Activated CD8-positive, alpha-beta T cell treated with anti-CD3 and anti-CD28 coated beads for 36 hours (primary cell): ENCODE data around the gene CNN2. TPM values are rescaled to one million over a fixed set of nuclear protein-coding genes. Genes with fewer than 3 reads are reported as not detected.

Experiments
- ATAC-seq: fragments of 200-7000 bp; cut with Tn5 transposase; one replicate; pipeline ENCODE4 v1.10.0; 2021; ENCODE audit warnings: mild to moderate bottlenecking, moderate library complexity
- CTCF ChIA-PET: fragments of 350-600 bp; sonication (Branson Sonifier 250); formaldehyde crosslinking; loops from one replicate; lab custom pipeline; 2021; ENCODE audit warnings: antibody characterized with exemption; lab: Charles Lee
- POLR2A ChIA-PET: fragments of 350-600 bp; sonication (Branson Sonifier 250); formaldehyde crosslinking; loops from one replicate; lab custom pipeline; 2021; ENCODE audit warnings: antibody characterized with exemption; lab: Charles Lee
- DNase-seq: peaks from one replicate; pipeline ENCODE4 v3.0.0-alpha.2; 2020
- H3K27ac Mint-ChIP-seq: one replicate; pipeline ENCODE4 v1.8.0; 2021; ENCODE audit warnings: mild to moderate bottlenecking, mixed read lengths
- H3K27me3 Mint-ChIP-seq: one replicate; pipeline ENCODE4 v1.8.0; 2021; ENCODE audit warnings: mixed read lengths
- H3K36me3 Mint-ChIP-seq: one replicate; pipeline ENCODE4 v1.8.0; 2021; ENCODE audit warnings: low read depth, mixed read lengths
- H3K4me1 Mint-ChIP-seq: one replicate; pipeline ENCODE4 v1.8.0; 2021; ENCODE audit warnings: low read depth, mixed read lengths
- H3K4me3 Mint-ChIP-seq: one replicate; pipeline ENCODE4 v1.8.0; 2021; ENCODE audit warnings: mild to moderate bottlenecking, moderate library complexity, mixed read lengths
- H3K9me3 Mint-ChIP-seq: one replicate; pipeline ENCODE4 v1.8.0; 2021; ENCODE audit warnings: mixed read lengths
- intact Hi-C: fragments of 100-400 bp; cut with micrococcal nuclease; formaldehyde crosslinking; loops from one replicate; pipeline ENCODE4 v1.10.0; 2022
- total RNA-seq, 2 experiments: library from RNA; stranded (reverse); gene quantifications; one replicate each; pipeline ENCODE4 v1.2.3, GENCODE V29; 2021
- TF ChIP-seq, protein P1 (sequence below): fragments of 200-600 bp; IDR thresholded peaks from one replicate; pipeline ENCODE4 v1.8.0; 2022; ENCODE audit warnings: antibody characterized with exemption, mild to moderate bottlenecking

The CNN2 gene
- total RNA-seq, 2 experiments from 2014 or later: 97.4 to 98.3 TPM

DNA sequence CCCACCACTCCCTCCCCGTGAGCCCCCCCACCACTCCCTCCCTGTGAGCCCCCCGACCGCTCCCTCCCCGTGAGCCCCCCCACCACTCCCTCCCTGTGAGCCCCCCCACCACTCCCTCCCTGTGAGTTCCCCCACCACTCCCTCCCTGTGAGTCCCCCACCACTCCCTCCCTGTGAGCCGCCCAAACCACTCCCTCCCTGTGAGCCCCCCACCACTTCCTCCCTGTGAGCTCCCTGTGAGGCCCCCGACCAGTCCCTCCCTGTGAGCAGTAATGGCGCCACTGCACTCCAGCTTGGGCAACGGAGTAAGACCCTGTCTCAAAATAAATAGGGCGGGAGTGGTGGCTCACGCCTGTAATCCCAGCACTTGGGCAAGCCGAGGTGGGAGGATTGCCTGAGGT lies 23.4 kb downstream of the CNN2 start:
- ChIA-PET CTCF (no interaction called here), POLR2A (interaction anchor here (1.1 kb wide), 1 partner anchor 16 kb away, joined by 3 read pairs; no protein-coding TSS in a partner anchor)
- H3K9me3 Mint-ChIP-seq: no peaks in the 10 kb centered on the region
- no peak overlapping the region for H3K4me3 Mint-ChIP-seq
- H3K27me3 Mint-ChIP-seq: no peaks in the 10 kb centered on the region
- H3K27ac Mint-ChIP-seq: no peak overlapping the region
- peaks cover 5% of the 10 kb centered on the region for H3K36me3 Mint-ChIP-seq
- H3K4me1 Mint-ChIP-seq: peaks cover 11% of the 10 kb centered on the region
- TF ChIP-seq, protein P1, sequence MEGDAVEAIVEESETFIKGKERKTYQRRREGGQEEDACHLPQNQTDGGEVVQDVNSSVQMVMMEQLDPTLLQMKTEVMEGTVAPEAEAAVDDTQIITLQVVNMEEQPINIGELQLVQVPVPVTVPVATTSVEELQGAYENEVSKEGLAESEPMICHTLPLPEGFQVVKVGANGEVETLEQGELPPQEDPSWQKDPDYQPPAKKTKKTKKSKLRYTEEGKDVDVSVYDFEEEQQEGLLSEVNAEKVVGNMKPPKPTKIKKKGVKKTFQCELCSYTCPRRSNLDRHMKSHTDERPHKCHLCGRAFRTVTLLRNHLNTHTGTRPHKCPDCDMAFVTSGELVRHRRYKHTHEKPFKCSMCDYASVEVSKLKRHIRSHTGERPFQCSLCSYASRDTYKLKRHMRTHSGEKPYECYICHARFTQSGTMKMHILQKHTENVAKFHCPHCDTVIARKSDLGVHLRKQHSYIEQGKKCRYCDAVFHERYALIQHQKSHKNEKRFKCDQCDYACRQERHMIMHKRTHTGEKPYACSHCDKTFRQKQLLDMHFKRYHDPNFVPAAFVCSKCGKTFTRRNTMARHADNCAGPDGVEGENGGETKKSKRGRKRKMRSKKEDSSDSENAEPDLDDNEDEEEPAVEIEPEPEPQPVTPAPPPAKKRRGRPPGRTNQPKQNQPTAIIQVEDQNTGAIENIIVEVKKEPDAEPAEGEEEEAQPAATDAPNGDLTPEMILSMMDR: no peak
- DNase-seq (no peak), ATAC-seq (no peak)
- intact Hi-C loops: no loop called here

DNA sequence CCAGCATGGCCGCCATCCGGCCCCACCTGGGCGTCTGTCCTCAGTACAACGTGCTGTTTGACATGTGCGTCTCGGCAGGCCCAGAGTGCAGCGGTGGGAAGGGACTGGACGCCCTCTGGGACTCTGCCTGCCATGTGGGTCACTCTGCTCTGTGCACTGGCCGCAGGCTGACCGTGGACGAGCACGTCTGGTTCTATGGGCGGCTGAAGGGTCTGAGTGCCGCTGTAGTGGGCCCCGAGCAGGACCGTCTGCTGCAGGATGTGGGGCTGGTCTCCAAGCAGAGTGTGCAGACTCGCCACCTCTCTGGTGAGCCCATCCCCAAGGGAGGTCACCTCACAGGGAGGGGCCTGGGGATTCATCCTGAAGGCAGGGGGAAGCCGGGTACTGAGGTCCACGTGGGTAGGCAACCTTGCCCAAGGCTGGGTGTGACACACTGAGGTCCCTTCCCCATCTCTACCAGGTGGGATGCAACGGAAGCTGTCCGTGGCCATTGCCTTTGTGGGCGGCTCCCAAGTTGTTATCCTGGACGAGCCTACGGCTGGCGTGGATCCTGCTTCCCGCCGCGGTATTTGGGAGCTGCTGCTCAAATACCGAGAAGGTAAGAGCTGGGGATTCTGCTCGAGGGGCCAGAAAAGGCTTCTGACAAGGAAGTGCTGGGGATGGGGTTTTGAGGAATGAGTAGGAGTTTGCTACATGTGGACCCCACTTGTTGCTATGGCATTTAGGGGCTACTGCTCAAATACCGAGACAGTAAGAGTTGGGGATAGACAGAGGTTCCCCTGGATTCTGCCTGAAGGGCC lies 24.8 kb downstream of the CNN2 start:
- no peak for DNase-seq
- peaks cover 10% of the 10 kb centered on the region for H3K36me3 Mint-ChIP-seq
- TF ChIP-seq, protein P1: no peak
- ATAC-seq: no peak
- H3K27me3 Mint-ChIP-seq: no peaks in the 10 kb centered on the region
- no peak overlapping the region for H3K27ac Mint-ChIP-seq
- POLR2A ChIA-PET: interaction anchor here (1.0 kb wide), 1 partner anchor 8 kb away, joined by 5 read pairs; no protein-coding TSS in a partner anchor
- H3K4me3 Mint-ChIP-seq: no peak overlapping the region
- CTCF ChIA-PET: no interaction called here
- peaks cover 9% of the 10 kb centered on the region for H3K4me1 Mint-ChIP-seq
- peaks cover under 1% of the 10 kb centered on the region for H3K9me3 Mint-ChIP-seq
- intact Hi-C loops: no loop called here

DNA sequence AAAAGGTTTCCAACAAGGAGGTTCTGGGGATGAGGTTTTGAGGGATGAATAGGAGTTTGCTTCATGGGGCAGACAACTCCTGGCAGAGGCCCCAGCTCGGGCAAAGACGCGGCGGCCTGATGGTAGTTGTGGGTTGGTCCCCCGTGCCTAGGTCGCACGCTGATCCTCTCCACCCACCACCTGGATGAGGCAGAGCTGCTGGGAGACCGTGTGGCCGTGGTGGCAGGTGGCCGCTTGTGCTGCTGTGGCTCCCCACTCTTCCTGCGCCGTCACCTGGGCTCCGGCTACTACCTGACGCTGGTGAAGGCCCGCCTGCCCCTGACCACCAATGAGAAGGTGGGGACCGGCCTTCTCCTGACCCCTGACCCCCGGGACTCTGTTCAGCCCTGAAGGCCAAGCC lies 25.4 kb downstream of the CNN2 start:
- Mint-ChIP-seq H3K27ac (no peak overlapping the region), H3K9me3 (peaks cover 7% of the 10 kb centered on the region), H3K27me3 (no peaks in the 10 kb centered on the region), H3K4me3 (no peak overlapping the region), H3K4me1 (peaks cover 9% of the 10 kb centered on the region), H3K36me3 (peaks cover 16% of the 10 kb centered on the region)
- TF ChIP-seq, protein P1: no peak
- ChIA-PET CTCF (no interaction called here), POLR2A (no interaction called here)
- intact Hi-C loops: no loop called here
- DNase-seq (no peak), ATAC-seq (no peak)

DNA sequence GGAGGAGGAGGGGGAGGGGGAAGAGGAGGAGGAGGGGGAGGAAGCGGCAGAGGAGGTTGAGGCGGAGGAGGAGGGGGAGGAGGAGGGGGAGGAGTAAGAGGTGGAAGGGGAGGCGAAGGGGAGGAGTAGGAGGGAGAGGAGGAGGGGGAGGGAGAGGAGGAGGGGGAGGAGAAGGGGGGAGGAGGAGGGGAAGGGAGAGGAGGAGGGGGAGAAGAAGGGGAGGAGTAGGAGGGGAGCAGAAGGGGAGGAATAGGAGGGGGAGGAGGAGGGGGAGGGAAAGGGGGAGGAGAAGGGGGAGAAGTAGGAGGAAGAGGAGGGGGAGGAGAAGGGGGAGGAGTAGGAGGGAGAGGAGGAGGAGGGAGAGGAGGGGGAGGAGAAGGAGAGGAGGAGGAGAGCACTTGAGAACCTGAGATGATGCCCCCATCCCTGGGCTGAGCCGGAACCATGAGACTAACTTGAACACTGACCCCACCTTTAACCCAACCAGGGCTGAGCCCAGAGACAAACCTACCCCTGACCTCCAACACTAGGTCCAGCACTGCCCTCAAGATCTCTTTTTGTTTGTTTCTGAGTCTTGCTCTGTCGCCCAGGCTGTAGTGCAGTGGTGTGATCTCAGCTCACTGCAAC lies 26.1 kb downstream of the CNN2 start:
- ATAC-seq: no peak
- Mint-ChIP-seq H3K27me3 (no peaks in the 10 kb centered on the region), H3K9me3 (peaks cover 10% of the 10 kb centered on the region), H3K27ac (peak overlapping the region; percentile 10), H3K36me3 (peaks cover 22% of the 10 kb centered on the region), H3K4me1 (peaks cover 11% of the 10 kb centered on the region), H3K4me3 (no peak overlapping the region)
- CTCF ChIA-PET: interaction anchor here (2.2 kb wide), 1 partner anchor 12 kb away, joined by 5 read pairs; no protein-coding TSS in a partner anchor
- DNase-seq: no peak
- POLR2A ChIA-PET: no interaction called here
- TF ChIP-seq, protein P1: no peak
- intact Hi-C loops: no loop called here
